OCI-LY1 (cell line): Measurements from ENCODE around the gene LMX1B.

Experiments
- EZH2 ChIP-seq: fragments of 200-600 bp; sonication (generic), shearing (Covaris generic); IDR thresholded peaks from 2 replicates; pipeline ENCODE4 v1.8.0; 2017; ENCODE audit warnings: borderline replicate concordance, mixed run types, mild to moderate bottlenecking, antibody characterized with exemption, low read length, moderate library complexity, mixed read lengths
- TF ChIP-seq, protein P1 (sequence below): fragments of 200-600 bp; sonication (generic), shearing (Covaris generic); IDR thresholded peaks from 2 replicates; pipeline ENCODE4 v1.5.1; 2017; ENCODE audit warnings: mild to moderate bottlenecking, antibody characterized with exemption, low read length, moderate library complexity, mixed read lengths

DNA sequence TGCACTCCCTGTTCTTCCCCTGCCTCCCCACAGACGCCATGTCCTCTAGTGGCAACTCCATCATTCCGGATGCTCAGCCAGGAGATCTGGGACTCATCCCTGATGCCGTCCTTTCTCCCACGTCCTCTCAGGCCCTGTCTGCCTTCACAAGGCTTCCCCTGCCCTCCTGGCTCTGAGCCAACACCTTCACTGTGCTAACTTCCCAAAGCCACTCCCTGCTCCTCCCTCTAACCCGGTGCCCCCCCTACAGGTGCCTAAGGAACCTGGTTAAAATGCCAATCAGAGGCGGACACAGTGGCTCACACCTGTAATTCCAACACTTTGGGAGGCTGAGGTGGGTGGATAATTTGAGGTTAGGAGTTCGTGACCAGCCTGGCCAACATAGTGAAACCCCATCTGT is 67.6 kb downstream of the LMX1B start:
- TF ChIP-seq, protein P1, sequence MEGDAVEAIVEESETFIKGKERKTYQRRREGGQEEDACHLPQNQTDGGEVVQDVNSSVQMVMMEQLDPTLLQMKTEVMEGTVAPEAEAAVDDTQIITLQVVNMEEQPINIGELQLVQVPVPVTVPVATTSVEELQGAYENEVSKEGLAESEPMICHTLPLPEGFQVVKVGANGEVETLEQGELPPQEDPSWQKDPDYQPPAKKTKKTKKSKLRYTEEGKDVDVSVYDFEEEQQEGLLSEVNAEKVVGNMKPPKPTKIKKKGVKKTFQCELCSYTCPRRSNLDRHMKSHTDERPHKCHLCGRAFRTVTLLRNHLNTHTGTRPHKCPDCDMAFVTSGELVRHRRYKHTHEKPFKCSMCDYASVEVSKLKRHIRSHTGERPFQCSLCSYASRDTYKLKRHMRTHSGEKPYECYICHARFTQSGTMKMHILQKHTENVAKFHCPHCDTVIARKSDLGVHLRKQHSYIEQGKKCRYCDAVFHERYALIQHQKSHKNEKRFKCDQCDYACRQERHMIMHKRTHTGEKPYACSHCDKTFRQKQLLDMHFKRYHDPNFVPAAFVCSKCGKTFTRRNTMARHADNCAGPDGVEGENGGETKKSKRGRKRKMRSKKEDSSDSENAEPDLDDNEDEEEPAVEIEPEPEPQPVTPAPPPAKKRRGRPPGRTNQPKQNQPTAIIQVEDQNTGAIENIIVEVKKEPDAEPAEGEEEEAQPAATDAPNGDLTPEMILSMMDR = no peak
- TF ChIP-seq EZH2 = no peak
